Liver (tissue), 3 donors: Measurements from ENCODE around the gene MPZ.
"Not testable (repeated sequence)": the region's sequence is repeated elsewhere in the genome, so short reads cannot be mapped to it uniquely, and the experiment has no call there.

ENCODE experiments used
- CTCF ChIP-seq: fragments of 150-350 bp; IDR thresholded peaks from 2 replicates; pipeline ENCODE4 v1.5.1; 2017; ENCODE audit warnings: improper control_type of control experiment, low read depth, low read length; ENCODE audit not compliant: missing input control
- EGR1 ChIP-seq, 2 donors: IDR thresholded peaks; 2 replicates each; pipeline ENCODE4 v1.6.1; 2016 to 2018; ENCODE audit warnings: antibody characterized with exemption in 2 of 2, low read depth in 2 of 2
- FOXA1 ChIP-seq: IDR thresholded peaks from 2 replicates; pipeline ENCODE4 v1.6.1; 2016; ENCODE audit warnings: antibody characterized with exemption
- GABPA ChIP-seq, 2 donors: IDR thresholded peaks in 1 of 2; conservative IDR thresholded peaks in 1 of 2; 2 replicates each; pipeline ENCODE4 v1.6.1; 2016; ENCODE audit warnings: antibody characterized with exemption in 2 of 2, mild to moderate bottlenecking in 1 of 2, moderate library complexity in 1 of 2
- HNF4A ChIP-seq, 2 donors: conservative IDR thresholded peaks; 2 replicates each; pipeline ENCODE4 v1.6.1; 2016; ENCODE audit warnings: antibody characterized with exemption in 2 of 2, mild to moderate bottlenecking in 2 of 2
- HNF4G ChIP-seq: IDR thresholded peaks from 2 replicates; pipeline ENCODE4 v1.6.1; 2016; ENCODE audit warnings: antibody characterized with exemption
- JUND ChIP-seq, 2 donors: IDR thresholded peaks; 2 replicates each; pipeline ENCODE4 v1.6.1; 2016; ENCODE audit warnings: antibody characterized with exemption in 2 of 2
- MAX ChIP-seq: IDR thresholded peaks from 2 replicates; pipeline ENCODE4 v1.6.1; 2016; ENCODE audit warnings: antibody characterized with exemption
- RAD21 ChIP-seq, 2 donors: IDR thresholded peaks; 2 replicates each; pipeline ENCODE4 v1.6.1; 2016; ENCODE audit warnings: antibody characterized with exemption in 2 of 2, mild to moderate bottlenecking in 2 of 2
- REST ChIP-seq: IDR thresholded peaks from 2 replicates; pipeline ENCODE4 v1.6.1; 2016; ENCODE audit warnings: antibody characterized with exemption, mild to moderate bottlenecking
- RXRA ChIP-seq, 2 donors: IDR thresholded peaks; 2 replicates each; pipeline ENCODE4 v1.6.1; 2017 to 2018; ENCODE audit warnings: antibody characterized with exemption in 2 of 2, mild to moderate bottlenecking in 1 of 2
- SP1 ChIP-seq: IDR thresholded peaks from 2 replicates; pipeline ENCODE4 v1.6.1; 2018; ENCODE audit warnings: antibody characterized with exemption, mild to moderate bottlenecking
- TAF1 ChIP-seq: conservative IDR thresholded peaks from 2 replicates; pipeline ENCODE4 v1.6.1; 2016; ENCODE audit warnings: antibody characterized with exemption, mild to moderate bottlenecking
- YY1 ChIP-seq: IDR thresholded peaks from 2 replicates; pipeline ENCODE4 v1.6.1; 2016; ENCODE audit warnings: antibody characterized with exemption, mild to moderate bottlenecking
- donor health status: healthy.
- donor health status: healthy.

GRCh38 chr1:161255302-161255701 is 54.5 kb downstream of the MPZ start:
- TF ChIP-seq CTCF; REST; YY1; RAD21 (IDR thresholded peaks at IDR 0.05); FOXA1; EGR1 (IDR thresholded peaks at IDR 0.05; ENCODE audit: low read depth in 2 of 2); TAF1; GABPA (IDR thresholded peaks at IDR 0.05 in 1 of 2, conservative IDR thresholded peaks at IDR 0.05 in 1 of 2): not testable (repeated sequence)
- TF ChIP-seq SP1 (peak; percentile 39), MAX (peak; percentile 21), JUND (IDR thresholded peaks at IDR 0.05) (peak in 1 of 2 donors; percentile 25), HNF4A (conservative IDR thresholded peaks at IDR 0.05) (peak; percentile 69 to 76), HNF4G (peak; percentile 9), RXRA (IDR thresholded peaks at IDR 0.05) (peak; percentile 75 to 78)
